Measurements from ENCODE around the gene ALDH4A1. TPM values are rescaled to one million over a fixed set of nuclear protein-coding genes. Genes with fewer than 3 reads are reported as not detected.

Gene ALDH4A1
- total RNA-seq, 4 donors from 2014 or later, result 19.9 to 24.8 (median 22.5) TPM

- WGBS, 2 donors (ENCODE audit: low coverage in 1 of 2), result 64% methylated on average over 3 of the region's 24 CpGs; no CpG with 5 or more reads in 1 of the 2 donors
- Histone ChIP-seq H3K27me3 (no peaks in the 10 kb centered on the region), H3K27ac (no peak overlapping the region), H3K4me3 (no peak overlapping the region), H3K36me3 (peaks cover 0 to 60% of the 10 kb centered on the region in 2 donors), H3K9me3 (no peaks in the 10 kb centered on the region), H3K4me1 (no peaks in the 10 kb centered on the region)
- TF ChIP-seq EP300 (IDR thresholded peaks at IDR 0.05) (no peak), CTCF (IDR thresholded peaks at IDR 0.05) (no peak), POLR2AphosphoS5 (IDR thresholded peaks at IDR 0.05) (no peak), POLR2A (IDR thresholded peaks at IDR 0.05) (no peak)
- ATAC-seq, result no peak
Observed at GRCh38 chr1:18881642-18882431, 20.5 kb downstream of the ALDH4A1 start.

GRCh38 chr1:18881164-18881563 is 21.2 kb downstream of the ALDH4A1 start:
- no peaks in the 10 kb centered on the region for H3K27me3 ChIP-seq
- ATAC-seq, result no peak
- H3K4me3 ChIP-seq, result no peak overlapping the region
- no peak overlapping the region for H3K27ac ChIP-seq
- peaks cover 0 to 58% of the 10 kb centered on the region in 2 donors for H3K36me3 ChIP-seq
- 100% methylated on average over 1 of the region's 2 CpGs; no CpG with 5 or more reads in 1 of the 2 donors for WGBS, 2 donors (ENCODE audit: low coverage in 1 of 2)
- H3K4me1 ChIP-seq, result no peaks in the 10 kb centered on the region
- no peaks in the 10 kb centered on the region for H3K9me3 ChIP-seq
- TF ChIP-seq EP300 (IDR thresholded peaks at IDR 0.05) (no peak), POLR2A (IDR thresholded peaks at IDR 0.05) (no peak)

- Histone ChIP-seq H3K27me3 (no peaks in the 10 kb centered on the region), H3K4me1 (peaks cover 0 to under 1% (median 0%) of the 10 kb centered on the region in 3 donors), H3K36me3 (peaks cover 0 to 55% of the 10 kb centered on the region in 2 donors), H3K4me3 (no peak overlapping the region), H3K9me3 (no peaks in the 10 kb centered on the region), H3K27ac (no peak overlapping the region)
- TF ChIP-seq POLR2A (IDR thresholded peaks at IDR 0.05), result no peak
- no peak for TF ChIP-seq CTCF (IDR thresholded peaks at IDR 0.05)
- TF ChIP-seq POLR2AphosphoS5 (IDR thresholded peaks at IDR 0.05), result no peak
- TF ChIP-seq EP300 (IDR thresholded peaks at IDR 0.05), result no peak
- no peak for ATAC-seq
- WGBS, 2 donors (ENCODE audit: low coverage in 1 of 2), result 100% methylated on average over 1 of the region's 1 CpG; no CpG with 5 or more reads in 1 of the 2 donors
Observed at GRCh38 chr1:18880585-18880984, 21.8 kb downstream of the ALDH4A1 start.

GRCh38 chr1:18879791-18880309 is 22.5 kb downstream of the ALDH4A1 start:
- no CpG with 5 or more reads among the region's 21 CpGs for WGBS, 2 donors (ENCODE audit: low coverage in 1 of 2)
- no peak for ATAC-seq

More at GRCh38 chr1:18879791-18880309, 22.5 kb downstream of the ALDH4A1 start:
- H3K27ac ChIP-seq, result no peak overlapping the region
- peaks cover 0 to 8% (median 0%) of the 10 kb centered on the region in 3 donors for H3K4me1 ChIP-seq
- TF ChIP-seq CTCF (IDR thresholded peaks at IDR 0.05) (no peak), POLR2A (IDR thresholded peaks at IDR 0.05) (no peak), EP300 (IDR thresholded peaks at IDR 0.05) (no peak), POLR2AphosphoS5 (IDR thresholded peaks at IDR 0.05) (no peak)
- peaks cover 0 to 53% of the 10 kb centered on the region in 2 donors for H3K36me3 ChIP-seq
- H3K27me3 ChIP-seq, result no peaks in the 10 kb centered on the region
- H3K9me3 ChIP-seq, result no peaks in the 10 kb centered on the region
- H3K4me3 ChIP-seq, result no peak overlapping the region

Data from gastroesophageal sphincter (tissue), 4 donors.